NCI-H1436 treated with DMSO at 0.1 percent for 48 hours (cell line): ENCODE data around the gene CTDP1.
"Not testable (repeated sequence)": the region's sequence is repeated elsewhere in the genome, so short reads cannot be mapped to it uniquely, and the experiment has no call there.

Experiments used
- DNase-seq: peaks from one replicate; lab custom pipeline; 2025; lab: John Stamatoyannopoulos, UW

Gene CTDP1

GRCh38 chr18:79681484-79682387 lies 2.1 kb downstream of the CTDP1 start:
- DNase-seq = no peak

- DNase-seq = no peak
Observed at GRCh38 chr18:79682481-79682880, 2.9 kb downstream of the CTDP1 start.

- no peak for DNase-seq
Observed at GRCh38 chr18:79682894-79683625, 3.5 kb downstream of the CTDP1 start.

DNA sequence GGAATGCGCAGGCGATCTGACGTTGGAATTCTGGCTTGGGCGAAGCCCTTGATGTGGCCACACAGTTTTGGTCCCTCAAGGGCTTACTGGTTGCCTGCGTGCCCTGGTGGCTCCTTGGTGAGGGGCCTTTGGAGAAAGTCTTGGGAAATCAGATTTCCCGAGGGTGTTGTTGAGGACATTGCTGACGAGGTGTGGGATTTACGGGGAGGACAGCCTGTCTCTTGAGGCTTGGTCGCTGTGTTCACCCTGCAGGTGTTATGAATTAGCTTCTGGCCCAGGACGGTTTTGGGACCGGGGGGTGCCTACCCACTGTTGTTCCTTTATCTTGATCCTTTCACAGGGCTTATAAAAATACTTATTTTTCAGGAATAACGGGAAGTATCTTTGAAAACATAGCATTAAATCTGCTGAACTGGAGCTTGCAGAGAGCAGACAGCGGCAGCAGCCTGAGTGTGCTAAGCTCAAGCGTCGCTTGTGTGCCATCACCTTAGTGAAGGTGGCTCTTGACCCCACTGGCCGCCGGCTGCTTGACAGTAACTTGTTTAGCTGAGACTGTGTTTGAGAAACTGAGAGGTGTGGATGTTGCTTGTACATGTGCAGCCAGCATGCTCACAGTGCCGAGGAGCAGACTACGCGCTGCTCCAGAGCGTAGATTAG lies 4.2 kb downstream of the CTDP1 start:
- DNase-seq = no peak

- DNase-seq = no peak
Observed at GRCh38 chr18:79684283-79684631, 4.7 kb downstream of the CTDP1 start.

- no peak for DNase-seq
Observed at GRCh38 chr18:79684787-79685186, 5.2 kb downstream of the CTDP1 start.

- DNase-seq = no peak
Observed at GRCh38 chr18:79685281-79685680, 5.7 kb downstream of the CTDP1 start.

DNA sequence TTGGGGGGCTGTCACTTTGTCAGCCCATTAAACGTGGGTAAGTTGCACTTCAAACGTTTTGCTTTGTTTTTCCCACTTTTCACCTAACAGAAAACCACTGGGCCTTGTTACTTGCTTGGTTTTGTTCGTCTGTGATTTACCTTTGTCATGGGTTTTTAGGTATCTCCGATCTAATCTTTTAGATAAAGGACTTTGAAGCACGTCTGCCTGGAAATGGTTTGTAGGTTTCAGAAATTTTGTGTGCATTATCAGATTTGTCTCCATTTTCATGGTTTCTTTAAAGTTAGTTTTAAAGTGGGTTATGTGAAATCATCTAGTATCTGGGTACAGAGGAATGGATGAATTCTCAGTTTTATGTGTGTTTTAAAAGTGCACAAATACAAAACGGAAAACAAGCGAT lies 6.4 kb downstream of the CTDP1 start:
- DNase-seq = no peak

DNA sequence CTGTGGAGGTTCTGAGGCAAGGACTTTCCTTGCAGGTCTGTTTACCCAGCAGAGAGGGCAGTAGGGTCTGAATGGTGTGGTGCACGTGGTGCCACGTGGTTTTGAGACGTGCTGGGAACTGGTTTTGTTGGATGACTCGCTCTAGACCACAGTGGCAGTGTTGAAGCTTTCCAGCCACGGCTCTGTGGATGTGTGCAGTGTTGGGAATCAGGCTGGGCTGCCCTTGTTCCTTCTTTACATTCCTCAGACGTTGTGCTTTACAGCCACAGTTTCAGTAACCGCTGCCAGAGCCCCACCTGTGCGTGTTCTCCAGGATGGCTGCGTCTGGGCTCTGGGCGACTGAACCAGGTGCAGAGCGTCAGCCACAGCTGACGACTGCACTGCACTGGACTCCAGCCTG lies 8.2 kb downstream of the CTDP1 start:
- no peak for DNase-seq

DNA sequence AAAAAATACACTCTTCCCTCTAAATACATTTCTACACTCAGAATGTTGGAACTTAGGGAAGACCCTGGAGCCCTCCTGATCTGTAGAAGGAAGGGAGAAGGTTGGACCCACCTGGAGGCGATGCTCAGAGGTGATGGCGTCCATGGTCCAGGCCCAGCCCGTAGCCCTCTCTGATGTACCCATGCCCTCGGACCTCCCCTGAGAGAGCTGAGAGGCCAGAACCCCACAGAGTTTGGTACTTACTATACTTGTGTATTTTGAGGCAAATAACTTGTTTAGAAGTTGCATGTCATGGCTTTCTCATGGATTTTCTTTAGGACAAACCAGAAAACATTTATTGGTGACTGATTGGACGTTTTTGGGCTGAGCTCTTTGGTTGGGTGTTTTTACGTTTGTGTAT lies 10.5 kb downstream of the CTDP1 start:
- no peak for DNase-seq

DNA sequence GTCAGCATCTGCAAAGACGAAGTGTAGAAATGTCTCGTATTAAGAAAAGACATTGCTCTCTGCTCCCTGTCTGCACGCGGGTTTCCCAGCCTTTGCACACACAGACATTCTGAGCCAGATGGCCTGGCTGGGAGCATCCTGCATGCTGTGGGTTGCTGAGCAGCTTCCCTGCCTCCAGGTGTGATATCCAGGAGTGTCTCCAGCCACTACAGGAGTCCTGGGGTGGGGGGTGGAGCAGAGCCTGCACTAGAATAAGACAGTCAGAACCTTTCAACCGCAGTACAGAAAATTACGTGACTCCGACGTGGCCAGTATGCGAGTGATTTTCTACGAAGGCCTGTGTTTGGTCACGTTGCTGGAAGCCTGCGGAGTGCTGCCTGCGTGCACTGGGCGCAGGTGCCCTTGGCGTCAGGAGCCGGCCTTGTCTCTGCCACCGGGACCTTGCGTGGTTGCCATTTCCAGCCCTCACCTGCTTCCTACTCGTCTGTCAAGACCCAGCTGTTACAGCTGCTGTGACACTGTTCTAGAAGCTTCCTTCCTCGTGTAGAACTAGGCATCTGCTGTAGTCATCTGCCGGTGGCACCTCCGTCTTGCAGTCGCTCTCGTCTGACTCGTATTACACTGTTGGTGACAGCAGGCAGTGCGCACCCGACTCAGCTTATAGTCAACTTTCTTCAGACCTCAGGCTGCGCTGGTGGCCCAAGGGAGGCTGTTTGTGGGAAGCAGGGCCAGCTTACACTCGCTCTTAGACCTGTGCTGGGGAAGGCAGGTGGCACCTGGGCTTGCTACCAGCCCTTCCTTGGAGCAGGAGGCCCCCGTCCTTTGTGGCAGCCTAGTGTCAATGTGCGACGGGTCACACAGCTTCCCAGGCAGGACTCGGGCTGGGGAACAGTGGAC lies 11.2 kb downstream of the CTDP1 start:
- no peak for DNase-seq

DNA sequence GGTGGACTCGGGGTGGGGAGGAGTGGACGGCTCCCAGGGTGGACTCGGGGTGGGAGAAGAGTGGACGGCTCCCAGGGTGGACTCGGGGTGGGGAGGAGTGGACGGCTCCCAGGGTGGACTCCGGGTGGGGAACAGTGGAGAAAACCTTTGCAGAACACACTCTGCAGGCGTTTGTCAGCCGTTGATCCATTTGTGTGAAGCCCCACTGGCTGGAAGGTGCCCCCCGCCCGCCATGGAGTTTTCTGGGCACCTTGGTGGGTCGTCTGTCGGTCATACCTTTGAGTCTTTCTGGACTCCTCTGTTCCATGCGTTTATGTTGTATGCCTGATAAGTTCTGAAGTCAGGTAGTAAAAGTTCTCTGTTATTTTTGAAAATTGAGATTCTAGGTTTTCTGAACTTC lies 12.5 kb downstream of the CTDP1 start:
- DNase-seq = no peak

GRCh38 chr18:79692886-79693285 lies 13.3 kb downstream of the CTDP1 start:
- no peak for DNase-seq

DNA sequence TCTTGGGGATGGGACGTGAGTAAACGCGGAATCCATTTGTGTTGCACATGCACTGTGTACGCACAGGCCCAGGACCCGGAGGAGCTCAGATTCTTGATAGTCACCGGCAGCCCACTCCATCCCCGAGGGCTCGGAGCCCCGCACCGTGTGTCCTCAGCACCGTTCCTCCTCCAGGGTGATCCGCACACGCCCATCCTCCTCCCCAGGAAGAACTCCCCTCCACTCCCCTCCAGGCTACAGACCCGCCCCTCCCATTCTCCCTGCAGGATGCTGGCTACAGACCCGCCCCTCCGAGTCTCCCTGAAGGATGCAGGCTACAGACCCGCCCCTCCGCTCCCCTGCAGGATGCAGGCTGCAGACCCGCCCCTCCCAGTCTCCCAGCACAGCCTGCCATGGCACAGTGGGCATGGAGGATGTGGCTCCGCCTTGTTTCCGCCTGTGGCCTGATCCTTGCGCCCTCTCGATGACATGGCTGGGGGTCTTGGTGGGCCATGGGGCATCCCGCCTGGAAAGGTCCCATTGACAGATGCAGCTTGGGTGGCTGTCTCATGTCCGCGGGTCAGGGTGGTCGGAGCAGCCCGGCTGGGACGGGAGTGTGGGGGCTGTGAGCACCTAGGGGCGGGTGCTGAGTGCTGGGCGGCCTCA lies 14.1 kb downstream of the CTDP1 start:
- DNase-seq = no peak

DNA sequence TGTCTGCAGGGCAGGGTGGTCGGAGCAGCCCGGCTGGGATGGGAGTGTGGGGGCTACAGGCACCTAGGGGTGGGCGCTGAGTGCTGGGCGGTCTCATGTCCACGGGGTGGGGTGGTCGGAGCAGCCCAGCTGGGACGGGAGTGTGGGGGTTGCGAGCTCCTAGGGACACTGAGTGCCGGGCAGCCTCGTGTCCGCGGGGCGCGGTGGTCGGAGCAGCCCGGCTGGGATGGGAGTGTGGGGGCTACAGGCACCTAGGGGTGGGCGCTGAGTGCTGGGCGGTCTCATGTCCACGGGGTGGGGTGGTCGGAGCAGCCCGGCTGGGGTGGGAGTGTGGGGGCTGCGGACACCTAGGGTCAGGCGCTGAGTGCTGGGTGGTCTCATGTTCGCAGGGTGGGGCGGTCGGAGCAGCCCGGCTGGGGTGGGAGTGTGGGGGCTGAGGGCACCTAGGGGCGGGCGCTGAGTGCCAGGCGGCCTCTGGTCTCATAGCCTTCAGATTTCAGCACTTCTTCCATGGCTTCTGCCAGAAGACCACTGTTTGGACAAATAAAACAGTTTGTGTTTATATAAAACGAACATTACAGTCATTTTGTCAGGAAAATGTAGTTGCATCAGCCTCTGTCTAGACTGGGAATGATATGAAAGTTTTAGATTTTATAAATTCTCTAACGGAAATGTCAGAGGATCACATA lies 14.7 kb downstream of the CTDP1 start:
- DNase-seq = not testable (repeated sequence)

DNA sequence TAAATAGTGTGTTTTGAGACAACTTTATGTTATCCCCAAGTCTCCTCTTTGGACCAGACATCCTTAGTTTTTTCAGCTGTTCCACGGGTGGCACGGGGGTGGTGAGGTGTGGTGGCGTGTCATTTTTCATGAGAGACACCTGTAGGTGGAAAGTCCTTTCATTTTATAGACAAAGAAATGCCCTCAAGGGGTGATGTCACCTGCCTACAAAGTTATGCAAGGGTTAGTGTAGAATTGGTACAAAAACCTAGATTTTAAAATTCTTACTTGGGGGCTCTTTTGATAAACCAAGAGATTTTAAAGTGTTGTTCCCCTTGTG lies 15.3 kb downstream of the CTDP1 start:
- no peak for DNase-seq

DNA sequence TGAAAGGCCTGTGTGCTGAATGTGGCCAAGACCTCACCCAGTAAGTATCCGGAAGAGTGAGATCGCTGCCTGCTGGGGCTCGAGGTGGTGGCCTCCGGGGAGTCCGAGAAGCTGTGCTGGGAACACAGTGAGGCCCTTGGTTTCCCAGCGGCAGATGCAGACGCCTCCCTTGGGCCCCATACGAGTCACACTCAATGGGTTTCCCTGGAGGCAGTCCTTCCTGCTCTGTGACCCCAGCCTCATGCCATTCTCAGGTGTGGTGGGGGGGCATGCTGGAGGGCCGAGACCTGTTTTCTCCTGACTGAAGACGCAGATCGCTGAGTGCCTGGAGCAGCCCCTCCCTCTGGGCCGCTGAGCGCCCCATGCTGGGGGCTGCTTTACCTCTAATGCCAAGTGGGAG lies 15.7 kb downstream of the CTDP1 start:
- DNase-seq = peak; percentile 14

GRCh38 chr18:79695856-79696850 lies 16.6 kb downstream of the CTDP1 start:
- no peak for DNase-seq

GRCh38 chr18:79697178-79697577 lies 17.6 kb downstream of the CTDP1 start:
- no peak for DNase-seq

- no peak for DNase-seq
Observed at GRCh38 chr18:79697976-79698375, 18.4 kb downstream of the CTDP1 start.
